PC-9 (cell line): Measurements from ENCODE around the gene ME3. TPM values are rescaled to one million over a fixed set of nuclear protein-coding genes. Genes with fewer than 3 reads are reported as not detected.

Source experiments
- BruUV-seq: library from RNA; stranded (reverse); fragments of 400-500 nt; replicated peaks from 2 replicates; lab custom pipeline; 2021; lab: Mats Ljungman, UMichigan
- CTCF ChIA-PET: fragments of 300-600 bp; sonication (Branson Sonifier 250); formaldehyde crosslinking; loops from one replicate; lab custom pipeline; 2022; ENCODE audit warnings: antibody characterized with exemption; lab: Charles Lee
- POLR2A ChIA-PET: fragments of 300-600 bp; sonication (Branson Sonifier 250); formaldehyde crosslinking; loops from one replicate; lab custom pipeline; 2022; ENCODE audit warnings: antibody characterized with exemption; ENCODE audit not compliant: unreplicated experiment; lab: Charles Lee
- DNase-seq, 2 experiments: peaks; one replicate each; pipeline versions ENCODE4 v3.0.0 to v3.0.0-alpha.2; 2015 to 2022; ENCODE audit warnings: mixed read lengths in 1 of 2
- H2AFZ ChIP-seq: fragments of 200-600 bp; sonication (generic); 2 replicates; pipeline ENCODE4 v1.8.1; 2017; ENCODE audit warnings: antibody characterized with exemption
- H3F3A ChIP-seq: fragments of 200-600 bp; sonication (generic); 2 replicates; pipeline ENCODE4 v1.8.1; 2017; ENCODE audit warnings: antibody characterized with exemption, mild to moderate bottlenecking, low read depth; ENCODE audit not compliant: insufficient read depth
- H3K27ac ChIP-seq: fragments of 200-600 bp; sonication (generic); 2 replicates; pipeline ENCODE4 v1.6.1; 2016; ENCODE audit warnings: mixed run types
- H3K27me3 ChIP-seq: fragments of 200-600 bp; sonication (generic); 2 replicates; pipeline ENCODE4 v1.6.1; 2016; ENCODE audit warnings: low read depth, mixed run types; ENCODE audit not compliant: insufficient read depth
- H3K36me3 ChIP-seq: fragments of 200-600 bp; sonication (generic); 2 replicates; pipeline ENCODE4 v1.6.1; 2016; ENCODE audit warnings: low read depth, mixed run types
- H3K4me1 ChIP-seq: fragments of 200-600 bp; sonication (generic); replicated peaks from 2 replicates; pipeline ENCODE4 v1.6.1; 2016; ENCODE audit warnings: mixed run types; ENCODE audit not compliant: insufficient read depth
- H3K4me2 ChIP-seq: fragments of 200-600 bp; sonication (generic); 2 replicates; pipeline ENCODE4 v1.6.1; 2017; ENCODE audit warnings: mixed run types
- H3K4me3 ChIP-seq: fragments of 200-600 bp; sonication (generic); 2 replicates; pipeline ENCODE4 v1.6.1; 2016; ENCODE audit warnings: mixed run types
- H3K79me2 ChIP-seq: fragments of 200-600 bp; sonication (generic); 2 replicates; pipeline ENCODE4 v1.6.1; 2017; ENCODE audit warnings: low read depth, mixed run types
- H3K9me2 ChIP-seq: fragments of 200-600 bp; sonication (generic); 2 replicates; pipeline ENCODE4 v1.8.1; 2017; ENCODE audit warnings: mild to moderate bottlenecking; ENCODE audit not compliant: insufficient read depth
- H3K9me3 ChIP-seq: fragments of 200-600 bp; sonication (generic); 2 replicates; pipeline ENCODE4 v1.8.1; 2016; ENCODE audit warnings: low read depth; ENCODE audit not compliant: insufficient read depth
- H4K20me1 ChIP-seq: fragments of 200-600 bp; sonication (generic); 2 replicates; pipeline ENCODE4 v1.8.1; 2017; ENCODE audit not compliant: insufficient read depth
- EZH2 ChIP-seq: fragments of 200-600 bp; sonication (generic); IDR thresholded peaks from 2 replicates; pipeline ENCODE4 v1.8.0; 2017; ENCODE audit warnings: antibody characterized with exemption, low read depth
- intact Hi-C: fragments of 100-400 bp; cut with micrococcal nuclease; formaldehyde crosslinking; loops from one replicate; pipeline ENCODE4 v1.10.0; 2022; ENCODE audit not compliant: unreplicated experiment
- total RNA-seq: library from RNA; stranded (reverse); gene quantifications from 2 replicates; pipeline ENCODE4 v1.2.3, GENCODE V29; 2021
- TF ChIP-seq, protein P1 (sequence below): fragments of 200-600 bp; sonication (generic); conservative IDR thresholded peaks from 2 replicates; pipeline ENCODE4 v1.6.1; 2017; ENCODE audit warnings: mixed run types, antibody characterized with exemption, mild to moderate bottlenecking, moderate library complexity

Gene ME3
- total RNA-seq, 1 experiment from 2014 or later, result 34.0 TPM

- no peak for TF ChIP-seq EZH2
- TF ChIP-seq, protein P1, sequence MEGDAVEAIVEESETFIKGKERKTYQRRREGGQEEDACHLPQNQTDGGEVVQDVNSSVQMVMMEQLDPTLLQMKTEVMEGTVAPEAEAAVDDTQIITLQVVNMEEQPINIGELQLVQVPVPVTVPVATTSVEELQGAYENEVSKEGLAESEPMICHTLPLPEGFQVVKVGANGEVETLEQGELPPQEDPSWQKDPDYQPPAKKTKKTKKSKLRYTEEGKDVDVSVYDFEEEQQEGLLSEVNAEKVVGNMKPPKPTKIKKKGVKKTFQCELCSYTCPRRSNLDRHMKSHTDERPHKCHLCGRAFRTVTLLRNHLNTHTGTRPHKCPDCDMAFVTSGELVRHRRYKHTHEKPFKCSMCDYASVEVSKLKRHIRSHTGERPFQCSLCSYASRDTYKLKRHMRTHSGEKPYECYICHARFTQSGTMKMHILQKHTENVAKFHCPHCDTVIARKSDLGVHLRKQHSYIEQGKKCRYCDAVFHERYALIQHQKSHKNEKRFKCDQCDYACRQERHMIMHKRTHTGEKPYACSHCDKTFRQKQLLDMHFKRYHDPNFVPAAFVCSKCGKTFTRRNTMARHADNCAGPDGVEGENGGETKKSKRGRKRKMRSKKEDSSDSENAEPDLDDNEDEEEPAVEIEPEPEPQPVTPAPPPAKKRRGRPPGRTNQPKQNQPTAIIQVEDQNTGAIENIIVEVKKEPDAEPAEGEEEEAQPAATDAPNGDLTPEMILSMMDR, result no peak
- CTCF ChIA-PET, result interaction anchor here (1.0 kb wide), 1 partner anchor 79 kb away, joined by 3 read pairs; no protein-coding TSS in a partner anchor
- peaks cover 43% of the 10 kb centered on the region for H3K9me3 ChIP-seq
- intact Hi-C loops, result loop anchor here (1.0 to 2.0 kb wide), 2 partner anchors 23 to 49 kb away; no protein-coding TSS in a partner anchor
- H3K36me3 ChIP-seq, result peaks cover 22% of the 10 kb centered on the region; the same call in 1 of the 2 replicates
- H4K20me1 ChIP-seq, result no peaks in the 10 kb centered on the region
- H3K4me3 ChIP-seq, result no peak overlapping the region
- BruUV-seq, result TSS peak; percentile 80
- peaks cover 45% of the 10 kb centered on the region for H3K4me1 ChIP-seq
- H3K9me2 ChIP-seq, result no peaks in the 10 kb centered on the region
- DNase-seq, result peak; percentile 38 to 99
- POLR2A ChIA-PET, result interaction anchor here (0.6 to 1.3 kb wide), 5 partner anchors 42 to 828 kb away, joined by 3 to 12 read pairs (median 5); no protein-coding TSS in a partner anchor
- H2AFZ ChIP-seq, result no peak overlapping the region
- H3K79me2 ChIP-seq, result no peaks in the 10 kb centered on the region
- H3K27me3 ChIP-seq, result no peaks in the 10 kb centered on the region
- H3K4me2 ChIP-seq, result peak overlapping the region; percentile 32
- peak overlapping the region; percentile 79 for H3K27ac ChIP-seq
- peaks cover 30% of the 10 kb centered on the region for H3F3A ChIP-seq
Measured at GRCh38 chr11:86719781-86720463, 47.5 kb upstream of the ME3 start.

GRCh38 chr11:86718999-86719398, 46.6 kb upstream of the ME3 start:
- H3K4me3 ChIP-seq, result no peak overlapping the region
- H3K9me2 ChIP-seq, result no peaks in the 10 kb centered on the region
- ChIA-PET CTCF (interaction anchor here (1.0 kb wide), 1 partner anchor 80 kb away, joined by 3 read pairs; no protein-coding TSS in a partner anchor), POLR2A (interaction anchor here (0.6 to 0.7 kb wide), 3 partner anchors 40 to 111 kb away, joined by 3 to 10 read pairs (median 7); no protein-coding TSS in a partner anchor)
- peaks cover 30% of the 10 kb centered on the region for H3F3A ChIP-seq
- intact Hi-C loops, result loop anchor here (1.0 to 2.0 kb wide), 2 partner anchors 24 to 48 kb away; no protein-coding TSS in a partner anchor
- H3K27me3 ChIP-seq, result no peaks in the 10 kb centered on the region
- H3K36me3 ChIP-seq, result peaks cover 18% of the 10 kb centered on the region; the same call in 1 of the 2 replicates
- TF ChIP-seq EZH2, result no peak
- TF ChIP-seq, protein P1, result no peak
- no peak for DNase-seq
- BruUV-seq, result no TSS peak
- no peak overlapping the region for H3K4me2 ChIP-seq
- H3K4me1 ChIP-seq, result peaks cover 45% of the 10 kb centered on the region
- H3K79me2 ChIP-seq, result no peaks in the 10 kb centered on the region
- H2AFZ ChIP-seq, result no peak overlapping the region
- no peak overlapping the region for H3K27ac ChIP-seq
- no peaks in the 10 kb centered on the region for H4K20me1 ChIP-seq
- H3K9me3 ChIP-seq, result peaks cover 38% of the 10 kb centered on the region

- POLR2A ChIA-PET, result no interaction called here
Measured at GRCh38 chr11:86718521-86718920, 46.1 kb upstream of the ME3 start.

More at GRCh38 chr11:86718521-86718920, 46.1 kb upstream of the ME3 start:
- H3K4me2 ChIP-seq, result peak overlapping the region; percentile 58; the same call in 1 of the 2 replicates
- intact Hi-C loops, result loop anchor here (2.0 kb wide), 1 partner anchor 24 kb away; no protein-coding TSS in a partner anchor
- H3K27me3 ChIP-seq, result no peaks in the 10 kb centered on the region
- H3K4me3 ChIP-seq, result no peak overlapping the region
- CTCF ChIA-PET, result no interaction called here
- no peaks in the 10 kb centered on the region for H4K20me1 ChIP-seq
- peak overlapping the region; percentile 48; the same call in 1 of the 2 replicates for H3K27ac ChIP-seq
- DNase-seq, result no peak
- peaks cover 18% of the 10 kb centered on the region; the same call in 1 of the 2 replicates for H3K36me3 ChIP-seq
- H3K4me1 ChIP-seq, result peaks cover 45% of the 10 kb centered on the region
- H3K79me2 ChIP-seq, result no peaks in the 10 kb centered on the region
- peaks cover 30% of the 10 kb centered on the region for H3F3A ChIP-seq
- H3K9me2 ChIP-seq, result no peaks in the 10 kb centered on the region
- H3K9me3 ChIP-seq, result peaks cover 35% of the 10 kb centered on the region
- BruUV-seq, result no TSS peak
- no peak overlapping the region for H2AFZ ChIP-seq
- TF ChIP-seq, protein P1, result no peak
- TF ChIP-seq EZH2, result no peak
